ENCODE results near the gene SWSAP1. TPM values are rescaled to one million over a fixed set of nuclear protein-coding genes. Genes with fewer than 3 reads are reported as not detected.
"Not testable (repeated sequence)": the region's sequence is repeated elsewhere in the genome, so short reads cannot be mapped to it uniquely, and the experiment has no call there.

SWSAP1 gene, protein sequence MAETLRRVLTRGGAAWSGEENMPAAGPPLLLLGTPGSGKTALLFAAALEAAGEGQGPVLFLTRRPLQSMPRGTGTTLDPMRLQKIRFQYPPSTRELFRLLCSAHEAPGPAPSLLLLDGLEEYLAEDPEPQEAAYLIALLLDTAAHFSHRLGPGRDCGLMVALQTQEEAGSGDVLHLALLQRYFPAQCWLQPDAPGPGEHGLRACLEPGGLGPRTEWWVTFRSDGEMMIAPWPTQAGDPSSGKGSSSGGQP
- polyA plus RNA-seq (ENCODE audit: insufficient read length in 3 of 3) = 1 to 10 TPM; 3.0 to 3.2 (median 3.1) TPM

DNA sequence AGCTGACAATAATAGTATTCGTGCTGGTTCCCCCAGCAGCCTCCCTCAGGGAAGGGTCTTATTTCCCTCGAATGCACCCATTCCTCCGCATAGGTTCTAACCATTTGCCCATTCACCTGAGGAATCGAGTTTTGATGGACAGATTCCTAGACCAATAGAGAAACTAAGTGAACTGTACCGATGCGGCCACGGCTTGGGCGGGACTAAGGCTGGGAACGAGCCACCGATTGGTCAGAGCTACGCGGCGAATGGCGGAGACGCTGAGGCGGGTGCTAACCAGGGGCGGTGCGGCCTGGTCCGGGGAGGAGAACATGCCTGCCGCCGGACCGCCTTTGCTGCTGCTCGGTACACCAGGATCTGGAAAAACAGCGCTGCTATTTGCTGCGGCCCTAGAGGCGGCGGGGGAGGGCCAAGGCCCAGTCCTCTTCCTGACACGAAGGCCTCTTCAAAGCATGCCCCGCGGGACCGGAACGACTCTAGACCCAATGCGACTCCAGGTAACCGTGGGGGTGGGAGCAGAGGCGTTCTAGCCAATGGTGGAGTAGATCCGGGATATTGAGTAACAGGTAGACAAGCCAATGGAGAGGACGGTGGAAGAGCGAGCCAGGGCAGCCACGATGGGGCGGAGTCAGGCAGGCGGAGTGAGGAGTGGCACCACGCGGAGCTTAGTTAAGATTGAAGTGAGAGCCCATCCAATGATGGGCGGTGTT, at the start of gene SWSAP1:
Gene SWSAP1, plus strand, starts transcription at position 234 of the 710 bp plus-strand sequence. Its CDS starts 15 bp downstream, at position 249.
- peak; percentile 98 to 99 (median 98) for DNase-seq (ENCODE audit: low read depth in 3 of 3, low spot score in 2 of 3)

DNA sequence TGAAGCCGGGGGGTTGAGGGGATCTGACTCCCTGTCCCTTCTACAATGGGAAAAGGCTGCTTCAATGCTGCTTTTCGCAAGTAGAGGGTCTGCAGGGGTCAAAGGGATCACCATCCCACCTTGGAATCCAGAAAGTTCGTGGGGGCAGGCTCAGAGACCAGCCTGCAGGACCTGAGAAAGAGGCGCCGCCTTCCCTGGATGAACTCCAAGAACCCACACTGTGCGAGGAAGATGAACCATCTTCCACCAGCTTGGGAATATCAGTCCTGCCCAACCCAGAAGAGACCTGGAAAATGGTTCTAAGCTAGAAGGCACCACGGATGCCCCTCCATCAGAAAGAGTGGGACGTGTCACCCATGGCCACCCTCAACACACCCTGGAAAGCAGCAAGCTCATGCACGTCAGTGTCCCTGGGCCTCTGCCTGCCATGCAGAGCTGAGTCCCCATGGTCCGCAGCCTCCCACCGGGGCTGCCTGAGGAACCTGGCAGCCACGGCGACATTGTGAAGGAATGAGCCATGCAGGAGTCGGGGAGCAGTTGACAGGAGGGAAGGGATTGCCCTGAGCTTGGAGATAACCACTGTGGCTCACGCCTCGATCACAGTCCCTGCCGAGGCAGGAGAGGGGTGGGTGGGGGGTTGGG, 49.6 kb upstream of the SWSAP1 start:
- no peak for DNase-seq (ENCODE audit: low read depth in 3 of 3, low spot score in 2 of 3)

DNA sequence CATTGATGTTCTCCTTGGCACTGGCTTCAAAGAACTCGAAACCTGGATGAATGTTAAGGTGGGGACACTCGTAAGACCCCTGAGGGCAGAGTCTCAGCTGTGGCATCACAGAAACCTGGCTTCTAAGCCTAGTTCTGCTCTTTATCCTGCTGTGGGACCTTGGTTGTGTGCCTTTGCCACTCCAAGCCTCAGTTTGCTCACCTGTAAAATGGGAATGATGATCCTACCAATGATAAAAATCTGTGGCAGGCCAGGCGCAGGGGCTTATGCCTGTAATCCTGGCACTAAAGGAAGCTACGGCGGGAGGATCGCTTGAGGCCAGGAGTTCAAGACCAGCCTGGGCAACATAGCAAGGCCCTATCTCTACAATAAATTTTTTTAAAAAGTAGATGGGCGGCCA, 48.9 kb upstream of the SWSAP1 start:
- DNase-seq (ENCODE audit: low read depth in 3 of 3, low spot score in 2 of 3) = no peak

DNA sequence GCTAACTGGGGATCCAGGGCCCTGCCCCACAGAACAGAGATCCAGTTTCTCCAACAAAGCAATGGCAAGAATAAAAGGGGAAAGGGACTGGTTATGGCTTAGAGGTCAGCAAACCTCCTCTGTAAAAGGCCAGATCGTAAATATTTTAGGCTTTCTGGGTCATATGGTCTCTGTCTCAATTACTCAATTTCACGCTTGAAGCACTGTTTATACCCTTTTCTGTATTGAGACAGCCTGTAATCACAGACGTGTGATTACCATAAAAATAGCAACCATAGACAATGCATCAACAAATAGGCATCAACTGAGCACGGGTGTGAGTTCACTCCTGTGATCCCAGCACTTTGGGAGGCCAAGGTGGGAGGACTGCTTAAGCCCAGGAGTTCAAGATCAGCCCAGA, 44.3 kb upstream of the SWSAP1 start:
- no peak for DNase-seq (ENCODE audit: low read depth in 3 of 3, low spot score in 2 of 3)

DNA sequence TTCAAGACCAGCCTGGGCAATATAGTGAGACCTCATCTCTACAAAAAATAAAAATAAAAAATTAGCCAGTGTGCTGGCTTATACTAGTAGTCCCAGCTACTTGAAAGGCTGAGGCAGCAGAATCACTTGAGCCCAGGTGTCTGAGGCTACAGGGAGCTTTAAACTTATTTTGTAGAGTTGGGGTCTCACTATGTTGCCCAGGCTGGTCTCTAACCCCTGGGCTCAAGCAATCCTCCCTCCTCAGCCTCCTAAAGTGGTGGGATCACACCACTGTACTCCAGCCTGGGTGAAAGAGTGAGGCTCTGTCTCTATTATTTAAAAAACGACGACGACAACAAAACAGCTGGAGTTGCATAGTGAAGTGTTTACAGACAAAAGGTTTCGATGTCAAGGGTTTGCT, 43.0 kb upstream of the SWSAP1 start:
- DNase-seq (ENCODE audit: low read depth in 3 of 3, low spot score in 2 of 3) = no peak

DNA sequence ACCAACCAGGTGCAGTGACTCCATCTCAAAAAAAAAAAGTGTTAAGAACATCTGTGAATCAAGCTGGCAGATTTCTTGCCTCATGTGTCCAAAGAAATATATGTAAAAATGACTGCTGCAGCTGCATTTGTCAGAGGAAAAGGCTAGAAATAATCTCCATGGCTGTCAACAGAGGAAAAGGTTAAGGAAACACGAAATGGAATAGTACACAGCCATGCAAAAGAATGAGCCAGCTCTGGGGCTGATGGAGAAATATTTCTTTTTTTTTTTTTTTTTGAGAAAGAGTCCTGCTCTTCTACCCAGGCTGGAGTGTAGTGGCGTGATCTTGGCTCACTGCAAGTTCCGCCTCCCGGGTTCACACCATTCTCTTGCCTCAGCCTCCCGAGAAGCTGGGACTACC, 41.6 kb upstream of the SWSAP1 start:
- no peak for DNase-seq (ENCODE audit: low read depth in 3 of 3, low spot score in 2 of 3)

DNA sequence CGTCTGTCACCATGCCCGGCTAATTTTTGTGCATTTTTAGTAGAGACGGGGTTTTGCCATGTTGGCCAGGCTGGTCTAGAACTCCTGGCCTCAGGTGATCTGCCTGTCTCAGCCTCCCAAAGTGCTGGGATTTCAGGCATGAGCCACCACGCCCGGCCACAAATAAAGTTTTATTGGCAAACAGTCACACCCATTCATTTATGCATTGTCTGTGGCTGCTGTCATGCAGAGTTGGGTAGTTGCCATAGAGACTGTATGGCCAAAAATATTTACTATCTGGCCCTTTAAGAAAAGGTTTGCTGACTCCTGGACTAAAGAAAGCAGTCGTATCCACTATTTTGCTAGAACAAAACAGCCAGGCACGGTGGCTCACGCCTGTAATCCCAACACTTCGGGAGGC, 40.6 kb upstream of the SWSAP1 start:
- DNase-seq (ENCODE audit: low read depth in 3 of 3, low spot score in 2 of 3) = not testable (repeated sequence)

DNA sequence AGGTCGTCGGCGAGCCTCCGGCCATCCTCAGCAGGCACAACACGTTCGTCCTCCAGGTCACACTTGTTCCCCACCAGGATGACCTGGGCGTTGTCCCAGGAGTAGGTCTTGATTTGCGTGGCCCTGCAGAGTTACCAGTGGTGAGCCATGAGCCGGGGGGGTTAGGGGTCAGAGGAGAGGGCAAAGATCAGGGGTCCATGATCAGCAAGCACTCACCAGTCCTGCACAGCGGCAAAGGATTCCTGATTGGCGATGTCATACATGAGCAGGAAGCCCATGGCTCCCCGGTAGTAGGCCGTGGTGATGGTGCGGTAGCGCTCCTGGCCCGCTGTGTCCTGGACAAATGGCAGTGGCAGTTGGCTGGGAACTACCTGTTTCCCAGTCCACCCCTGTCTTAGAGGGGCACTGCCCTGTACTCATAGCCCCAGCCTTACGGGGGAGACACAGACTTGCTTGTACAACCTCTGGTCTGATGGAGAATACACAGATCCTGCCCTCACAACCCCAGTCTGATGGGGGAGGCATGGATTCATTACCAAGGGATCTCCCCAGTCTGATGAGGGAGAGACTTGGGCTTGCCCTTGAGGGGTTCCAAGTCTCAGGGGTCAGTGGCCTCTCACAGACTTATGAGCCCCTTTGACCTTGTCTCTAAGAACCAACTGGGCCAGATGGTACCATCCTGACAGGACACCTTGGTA, 38.9 kb upstream of the SWSAP1 start:
- DNase-seq (ENCODE audit: low read depth in 3 of 3, low spot score in 2 of 3) = no peak

DNA sequence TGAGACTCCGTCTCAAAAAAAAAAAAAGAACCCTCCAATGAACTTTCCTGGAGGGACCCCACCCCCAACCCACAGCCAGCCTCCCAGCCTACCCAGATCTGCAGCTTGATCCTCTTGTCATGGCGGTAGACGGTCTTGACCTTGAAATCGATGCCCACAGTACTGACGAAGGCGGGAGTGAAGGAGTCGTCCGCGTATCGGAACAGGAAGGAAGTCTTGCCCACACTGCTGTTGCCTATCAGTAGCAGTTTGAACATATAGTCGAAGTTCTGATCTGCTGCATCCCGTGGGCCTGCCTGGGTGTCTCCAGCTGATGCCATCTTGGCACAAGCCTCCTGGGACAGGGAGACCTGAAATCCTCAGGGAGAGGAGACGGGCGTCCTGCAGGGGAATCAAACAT, 37.4 kb upstream of the SWSAP1 start:
- DNase-seq (ENCODE audit: low read depth in 3 of 3, low spot score in 2 of 3) = no peak

DNA sequence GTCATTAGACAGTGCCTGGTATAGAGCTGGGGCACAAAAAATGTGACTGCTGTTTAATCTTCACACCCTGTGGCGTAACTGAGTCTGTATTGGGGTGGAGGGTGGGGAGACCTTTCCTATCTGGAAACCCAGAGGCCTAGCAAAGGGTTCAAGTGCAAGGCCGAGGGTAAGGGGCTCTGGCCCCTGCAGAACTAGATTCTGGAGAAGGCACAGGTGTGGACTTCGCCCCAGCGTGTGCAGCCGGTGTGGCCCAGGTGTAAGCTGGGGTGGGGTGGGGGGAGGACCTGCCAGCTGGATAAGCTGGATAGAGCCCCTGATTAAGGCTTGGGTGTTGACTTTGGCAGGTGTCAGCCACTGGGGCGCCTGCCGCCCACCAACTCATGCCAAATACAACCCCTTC, 36.3 kb upstream of the SWSAP1 start:
- no peak for DNase-seq (ENCODE audit: low read depth in 3 of 3, low spot score in 2 of 3)

DNA sequence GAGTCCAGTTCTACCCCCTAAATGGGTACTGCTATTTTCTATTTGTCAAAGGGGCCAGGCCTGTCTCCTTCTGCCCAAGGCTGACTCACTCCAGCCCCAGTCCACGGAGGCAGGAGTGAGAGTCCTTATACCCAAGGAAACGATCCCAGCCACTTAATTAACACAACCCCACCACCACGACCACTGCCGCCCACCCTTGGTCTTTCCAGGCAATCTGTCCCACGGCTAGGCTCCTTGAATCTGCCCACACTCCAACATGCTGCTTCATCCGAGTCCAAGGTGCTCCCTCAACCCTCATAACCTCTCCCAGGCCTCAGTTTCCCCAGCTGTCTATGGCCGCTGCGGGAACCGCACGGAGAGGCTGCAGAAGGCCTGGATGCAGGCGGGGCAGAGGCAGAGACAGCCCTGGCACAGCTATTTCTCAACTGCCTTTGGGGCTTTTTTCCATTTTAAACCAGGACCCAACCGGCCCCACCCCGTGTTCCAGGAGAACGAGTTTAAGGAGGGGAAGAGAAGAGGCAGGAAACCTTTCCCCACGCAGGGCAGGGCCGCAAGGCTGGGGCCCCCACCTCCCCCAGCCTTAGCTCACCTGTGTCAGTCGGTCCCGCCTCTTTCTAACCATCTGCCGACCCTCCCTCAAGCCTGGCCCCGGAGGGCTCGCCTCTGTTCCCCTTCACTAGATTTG, 35.8 kb upstream of the SWSAP1 start:
- no peak for DNase-seq (ENCODE audit: low read depth in 3 of 3, low spot score in 2 of 3)

DNA sequence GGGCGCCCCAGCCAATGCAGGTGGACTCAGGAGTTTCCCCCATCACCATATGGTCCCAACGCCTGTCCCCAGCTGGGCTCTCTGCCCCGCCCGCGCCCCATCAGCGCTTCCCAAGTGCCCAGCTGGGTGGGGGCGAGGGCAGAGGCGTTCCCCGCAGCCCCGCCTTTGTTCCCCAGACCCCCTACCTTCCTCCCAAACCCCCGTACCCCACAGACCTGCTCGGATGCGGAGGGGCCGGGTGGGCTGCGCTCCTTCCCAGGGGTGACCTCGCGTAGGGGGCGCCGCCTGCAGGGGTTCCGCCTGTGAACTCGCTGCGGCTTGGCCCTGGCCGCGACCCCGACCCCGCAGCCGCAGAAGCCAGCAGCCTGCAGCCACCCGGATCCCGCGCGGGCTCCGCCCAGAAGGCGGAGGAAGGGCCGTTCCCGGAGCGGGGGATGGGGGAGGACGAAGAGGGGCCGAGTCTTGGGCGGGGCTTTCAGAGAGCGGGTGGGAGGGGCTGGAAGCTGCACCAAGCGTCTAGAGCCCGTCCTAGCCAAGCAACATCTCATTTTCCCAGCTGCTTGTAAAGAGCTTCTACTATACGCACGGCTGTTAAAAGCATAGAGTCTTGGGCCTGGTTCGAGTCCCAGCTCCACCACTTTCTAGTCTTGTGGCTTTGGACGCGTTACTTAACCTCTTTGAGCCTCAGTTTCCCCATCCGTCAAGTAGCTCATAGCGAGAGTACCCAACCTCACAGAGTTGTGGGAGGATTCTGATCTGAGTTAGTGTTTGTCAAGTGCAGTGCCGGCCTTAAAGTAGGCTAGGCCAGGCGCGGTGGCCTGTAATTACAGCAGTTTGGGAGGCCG, 35.0 kb upstream of the SWSAP1 start, which contains the start of gene RAB3D:
Gene RAB3D, minus strand, starts transcription at position 404 of the 845 bp plus-strand sequence. CDS start 2,258 bp downstream, outside the sequence.
- peak; percentile 74 to 88 (median 76) for DNase-seq (ENCODE audit: low read depth in 3 of 3, low spot score in 2 of 3)

DNA sequence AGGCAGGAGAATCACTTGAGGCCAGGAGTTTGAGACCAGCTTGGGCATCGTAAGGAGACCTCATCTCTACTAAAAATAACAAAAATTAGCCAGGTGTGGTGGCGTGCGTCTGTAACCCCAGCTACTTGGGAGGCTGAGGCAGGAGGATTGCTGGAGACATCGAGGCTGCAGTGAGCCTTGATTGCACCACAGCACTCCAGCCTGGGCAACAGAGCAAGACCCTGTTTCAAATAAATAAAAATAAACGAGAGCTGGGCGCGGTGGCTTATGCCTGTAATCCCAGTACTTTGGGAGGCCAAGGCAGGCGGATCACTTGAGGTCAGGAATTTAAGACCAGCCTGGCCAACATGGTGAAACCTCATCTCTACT, 34.4 kb upstream of the SWSAP1 start:
- not testable (repeated sequence) for DNase-seq (ENCODE audit: low read depth in 3 of 3, low spot score in 2 of 3)

DNA sequence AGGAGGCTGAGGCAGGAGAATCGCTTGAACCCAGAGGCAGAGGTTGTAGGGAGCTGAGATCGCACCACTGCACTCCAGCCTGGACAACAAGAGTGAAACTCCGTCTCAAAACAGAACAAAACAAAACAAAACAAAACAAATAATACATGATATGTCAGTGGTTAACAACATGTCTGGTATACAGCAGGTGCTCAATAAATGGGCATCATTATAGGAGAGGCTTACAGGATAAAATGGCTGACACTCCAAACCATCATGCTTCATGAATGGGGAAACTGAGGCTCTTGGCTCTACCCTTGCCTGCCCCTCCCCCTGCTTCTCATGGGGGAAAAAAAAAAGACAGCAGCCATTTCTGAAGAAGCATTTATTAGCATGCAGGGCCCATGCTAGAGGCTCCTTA, 32.0 kb upstream of the SWSAP1 start:
- DNase-seq (ENCODE audit: low read depth in 3 of 3, low spot score in 2 of 3) = no peak

DNA sequence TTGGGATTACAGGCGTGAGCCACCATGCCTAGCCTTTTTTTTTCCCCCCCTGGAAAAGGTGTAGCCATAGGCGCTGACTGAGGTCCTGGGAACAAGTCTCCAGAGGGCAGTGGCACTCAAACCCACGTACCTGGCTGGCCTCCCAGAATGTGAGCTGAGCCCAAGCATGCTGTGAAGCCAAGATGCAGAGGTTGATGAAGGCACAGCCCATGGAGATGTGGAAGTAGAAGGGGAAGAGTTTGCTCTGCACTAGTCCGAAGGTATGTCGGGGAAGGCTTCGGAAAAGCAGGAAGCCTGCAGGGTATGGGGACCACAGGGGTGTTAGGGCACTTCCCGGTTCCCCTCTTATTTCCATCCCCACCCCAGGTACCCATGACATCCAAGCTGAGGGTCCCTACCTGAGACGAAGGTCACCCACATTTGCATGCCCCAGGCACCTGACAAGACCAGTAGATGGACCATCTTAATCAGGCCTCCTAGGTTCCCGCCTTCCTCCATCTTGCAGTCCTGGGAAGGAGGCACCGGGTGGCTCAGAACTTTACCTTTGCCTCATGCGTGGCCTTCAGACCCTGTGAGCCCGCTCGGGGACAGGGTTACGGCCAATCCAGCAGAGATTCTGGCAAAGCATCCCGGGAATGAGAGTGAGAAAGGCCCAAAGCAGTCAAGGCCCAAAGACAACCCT, 29.2 kb upstream of the SWSAP1 start:
- no peak for DNase-seq (ENCODE audit: low read depth in 3 of 3, low spot score in 2 of 3)

DNA sequence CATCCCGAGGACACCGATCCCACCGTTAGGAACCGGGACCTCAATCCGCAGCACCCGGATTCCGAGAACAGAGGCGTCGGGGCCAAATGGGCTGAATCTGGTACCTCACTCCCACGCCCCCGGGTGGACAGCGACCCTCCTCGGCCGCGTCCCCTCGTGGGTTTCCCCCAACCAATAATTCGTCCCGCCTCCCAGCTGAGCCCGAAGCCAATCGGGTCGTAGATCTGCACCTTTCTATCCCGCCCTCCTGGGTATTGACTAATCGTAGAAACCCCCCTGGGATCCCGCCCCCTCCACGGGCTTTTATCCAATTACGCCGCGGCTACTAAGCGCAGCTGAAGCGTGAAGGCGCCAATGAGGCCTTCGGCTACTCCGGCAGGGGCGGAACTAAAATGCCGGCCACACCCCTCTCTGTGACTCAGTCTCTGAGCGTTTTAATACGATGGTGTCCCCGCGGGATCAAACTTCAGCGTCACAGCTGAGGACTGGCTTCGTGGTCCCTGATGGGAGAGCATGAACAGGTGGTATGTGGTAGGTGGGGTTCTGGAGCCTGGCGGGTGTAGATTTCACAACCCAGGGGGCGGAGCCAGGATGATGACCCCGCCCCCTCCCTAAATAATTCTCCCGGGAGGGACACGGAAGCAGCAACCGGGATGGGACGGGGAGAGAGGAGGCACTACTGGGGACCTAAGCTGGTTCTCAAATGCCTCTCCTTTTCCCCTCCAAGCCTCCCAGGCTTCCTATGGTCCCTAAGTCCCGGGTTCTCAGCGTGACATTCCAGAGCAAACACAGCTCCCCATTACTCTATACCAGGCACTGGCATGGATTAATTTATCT, 28.1 kb upstream of the SWSAP1 start, which contains the start of the genes CCDC159 and TMEM205:
Gene CCDC159, plus strand, starts transcription at position 416 of the 837 bp plus-strand sequence. Its CDS starts 88 bp downstream, at position 504.
Gene TMEM205, minus strand, starts transcription at position 165 of the 837 bp plus-strand sequence. CDS start 649 bp downstream, outside the sequence.
- DNase-seq (ENCODE audit: low read depth in 3 of 3, low spot score in 2 of 3) = peak; percentile 94 to 99 (median 99)

DNA sequence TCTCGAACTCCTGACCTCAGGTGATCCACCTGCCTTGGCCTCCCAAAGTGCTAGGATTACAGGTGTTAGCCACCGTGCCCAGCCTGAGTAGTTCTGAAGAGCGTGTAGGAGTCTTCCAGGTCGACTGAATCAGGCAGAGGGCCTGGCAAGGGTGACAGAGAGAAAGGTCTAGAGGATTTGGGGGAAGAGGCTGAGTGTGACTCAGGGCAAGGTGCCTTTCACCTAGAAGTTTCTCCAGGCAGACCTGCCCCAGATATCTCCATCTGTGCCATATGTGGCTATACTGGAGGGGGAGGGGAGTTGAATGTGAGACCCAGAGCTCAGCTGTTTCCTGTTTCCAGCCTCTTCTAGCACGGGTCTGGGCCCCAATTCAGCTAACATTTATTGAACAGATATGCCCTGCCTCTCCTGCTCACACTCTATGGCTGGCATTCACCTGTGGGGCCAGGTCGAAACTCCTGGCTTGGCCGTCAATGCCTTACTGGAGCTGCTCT, 26.9 kb upstream of the SWSAP1 start:
- no peak for DNase-seq (ENCODE audit: low read depth in 3 of 3, low spot score in 2 of 3)

DNA sequence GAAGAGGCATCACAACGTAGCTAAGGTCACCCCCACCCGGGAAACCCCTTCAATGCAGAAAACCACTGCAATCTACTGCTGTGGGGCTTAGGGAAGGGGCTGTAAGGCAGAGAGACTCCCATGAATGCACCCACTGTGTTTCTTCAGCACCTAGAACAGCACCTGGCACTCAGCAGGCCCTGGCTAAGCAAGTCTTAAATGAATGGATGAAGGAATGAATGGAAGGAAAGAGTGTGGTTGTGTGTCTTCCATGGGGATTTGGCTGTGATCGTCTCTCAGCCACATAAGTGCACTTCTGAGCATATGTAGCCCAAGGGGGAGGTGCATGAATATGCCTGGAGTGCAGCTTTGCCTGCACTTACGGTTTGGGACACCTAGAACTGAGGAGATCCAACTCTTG, 25.3 kb upstream of the SWSAP1 start:
- no peak for DNase-seq (ENCODE audit: low read depth in 3 of 3, low spot score in 2 of 3)
